GM21619 (cell line): ENCODE results near the gene ALG9.
"Not testable (repeated sequence)": the region's sequence is repeated elsewhere in the genome, so short reads cannot be mapped to it uniquely, and the experiment has no call there.

Source experiments
- ATAC-seq: cut with Tn5 transposase; IDR thresholded peaks from one replicate; pipeline ENCODE4 v1.9.1; 2021; ENCODE audit not compliant: unreplicated experiment

The ALG9 gene

GRCh38 chr11:111870886-111871692 lies at the start of gene ALG9:
Gene ALG9 (minus strand): TSS chr11:111871581. CDS start chr11:111871482, 99 bp downstream.
- ATAC-seq, result peak; percentile 90

- ATAC-seq, result no peak
Observed at GRCh38 chr11:111920908-111921307, 49.5 kb upstream of the ALG9 start.

- no peak for ATAC-seq
Observed at GRCh38 chr11:111918390-111919256, 47.2 kb upstream of the ALG9 start, which contains the start of gene C11orf52. Gene C11orf52 (plus strand): TSS chr11:111918913. CDS start chr11:111918973, 60 bp downstream.

- ATAC-seq, result no peak
Observed at GRCh38 chr11:111917788-111918187, 46.4 kb upstream of the ALG9 start.

DNA sequence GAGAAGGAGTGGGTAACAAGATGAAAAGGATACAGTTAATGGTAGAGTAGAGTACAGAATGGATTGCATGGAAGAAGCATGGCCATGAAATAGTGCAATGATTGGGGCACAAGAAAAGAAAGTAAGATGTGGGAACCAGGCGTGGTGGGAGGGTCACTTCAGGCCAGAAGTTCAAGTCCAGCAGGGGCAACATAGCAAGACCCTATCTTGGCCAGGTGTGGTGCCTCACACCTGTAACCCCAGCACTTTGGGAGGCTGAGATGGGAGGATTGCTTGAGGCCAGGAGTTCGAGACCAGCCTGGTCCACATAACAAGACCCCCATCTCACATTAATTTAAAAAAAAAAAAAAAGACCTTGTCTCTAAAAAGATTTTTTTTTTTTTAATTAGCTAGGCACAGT lies 45.9 kb upstream of the ALG9 start:
- no peak for ATAC-seq

GRCh38 chr11:111916768-111917167 lies 45.4 kb upstream of the ALG9 start:
- ATAC-seq, result no peak

DNA sequence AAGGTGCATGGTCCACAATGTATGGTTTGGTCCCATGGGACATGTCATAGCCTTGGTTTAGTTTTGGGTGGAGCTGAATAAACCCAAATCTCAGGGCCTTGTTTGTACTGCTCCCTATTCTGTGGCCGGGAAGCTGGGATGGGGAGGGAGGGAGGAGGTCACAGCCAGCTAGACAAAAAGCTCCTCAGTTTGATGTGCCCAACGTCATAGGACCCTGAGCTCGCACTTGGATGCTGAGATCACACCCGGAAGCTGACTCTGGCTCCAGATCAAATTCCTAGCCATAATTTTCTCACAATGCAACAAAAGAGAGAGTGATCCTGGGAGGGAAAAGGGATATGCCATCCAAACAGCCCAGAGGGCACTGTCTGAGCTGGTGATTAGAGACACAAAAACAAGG lies 42.6 kb upstream of the ALG9 start:
- ATAC-seq, result no peak

DNA sequence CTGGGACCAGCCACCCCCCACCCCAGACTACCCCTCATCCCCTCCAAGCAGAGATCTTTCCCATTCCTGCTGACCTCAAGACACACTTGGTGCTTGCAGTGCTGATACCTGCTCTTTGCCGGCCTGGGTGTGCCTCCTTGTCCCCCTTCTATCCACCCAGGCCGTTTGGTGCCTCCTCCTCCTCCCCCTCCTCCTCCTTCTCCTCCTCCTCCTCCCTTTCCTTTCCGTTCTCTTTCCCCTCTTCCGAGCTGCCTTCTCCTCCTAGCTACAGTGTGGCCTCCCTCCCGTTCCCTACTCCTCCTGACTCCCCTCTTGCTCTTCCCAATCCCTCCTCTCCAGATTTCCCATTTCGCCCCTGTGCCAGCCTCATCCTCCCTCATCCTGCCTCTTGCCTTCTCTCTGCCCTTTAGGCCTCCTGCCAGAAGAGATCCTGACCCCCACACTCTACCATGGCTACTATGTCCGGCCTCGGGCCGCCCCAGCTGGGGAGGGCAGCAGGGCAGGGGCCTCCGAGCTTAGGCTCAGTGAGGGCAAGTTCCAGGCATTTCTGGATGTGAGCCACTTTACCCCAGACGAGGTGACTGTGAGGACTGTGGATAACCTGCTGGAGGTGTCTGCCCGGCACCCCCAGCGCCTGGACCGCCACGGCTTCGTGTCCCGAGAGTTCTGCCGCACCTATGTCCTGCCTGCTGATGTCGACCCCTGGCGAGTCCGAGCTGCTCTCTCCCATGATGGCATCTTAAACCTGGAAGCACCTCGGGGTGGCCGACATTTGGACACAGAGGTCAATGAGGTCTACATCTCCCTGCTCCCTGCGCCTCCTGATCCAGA lies 41.9 kb upstream of the ALG9 start:
- ATAC-seq, result no peak

GRCh38 chr11:111912535-111912934 lies 41.2 kb upstream of the ALG9 start, which contains the start of gene HSPB2:
Gene HSPB2 (plus strand): TSS chr11:111912734. CDS start chr11:111912830, 96 bp downstream.
- no peak for ATAC-seq

- no peak for ATAC-seq
Observed at GRCh38 chr11:111911563-111912401, 40.4 kb upstream of the ALG9 start, which contains the start of gene CRYAB. Gene CRYAB (minus strand): TSS chr11:111911770. CDS start chr11:111911724, 46 bp downstream.

- ATAC-seq, result no peak
Observed at GRCh38 chr11:111910676-111911562, 39.5 kb upstream of the ALG9 start.

DNA sequence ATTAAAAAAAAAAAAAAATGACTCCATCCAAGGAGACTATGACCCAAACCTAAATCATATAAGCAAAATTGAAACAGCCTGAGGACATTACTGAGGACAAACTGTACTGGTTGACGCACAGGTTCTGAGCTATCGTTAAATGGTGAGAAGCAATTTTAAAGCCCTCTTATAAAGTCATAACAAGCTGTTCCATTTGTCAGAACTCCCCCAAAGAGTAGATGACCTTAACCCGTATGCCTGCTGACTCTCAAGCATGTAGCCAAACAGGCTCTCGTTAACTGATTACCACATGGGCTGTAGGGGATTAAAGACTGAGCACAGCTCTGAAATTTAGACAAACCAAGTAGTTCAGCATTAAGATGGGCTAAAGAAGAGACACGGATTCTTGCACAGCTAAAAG lies 38.0 kb upstream of the ALG9 start:
- ATAC-seq, result no peak

DNA sequence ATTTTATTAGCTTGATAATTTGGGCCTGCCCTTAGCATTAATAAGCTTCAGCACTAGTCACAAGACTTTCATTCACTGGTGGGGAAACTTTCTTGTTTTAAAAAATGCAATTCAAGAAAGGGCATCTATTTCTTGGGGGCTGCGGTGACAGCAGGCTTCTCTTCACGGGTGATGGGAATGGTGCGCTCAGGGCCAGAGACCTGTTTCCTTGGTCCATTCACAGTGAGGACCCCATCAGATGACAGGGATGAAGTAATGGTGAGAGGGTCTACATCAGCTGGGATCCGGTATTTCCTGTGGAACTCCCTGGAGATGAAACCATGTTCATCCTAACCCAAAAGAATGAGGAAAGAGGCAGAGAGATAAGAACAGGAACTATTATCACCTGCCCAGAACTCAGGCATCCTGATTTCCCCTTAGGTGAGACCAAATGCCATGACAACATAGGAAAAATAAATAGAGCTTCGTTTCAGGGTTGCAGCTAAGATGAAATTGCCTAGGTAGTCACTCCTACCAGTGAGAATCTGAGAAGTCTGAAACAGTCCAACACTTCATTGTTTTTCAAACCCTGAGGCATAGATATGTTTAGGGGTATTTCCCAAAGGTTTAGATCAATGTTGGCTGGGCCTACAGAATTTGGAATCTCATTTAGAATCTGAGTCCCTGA lies 37.4 kb upstream of the ALG9 start:
- ATAC-seq, result no peak

DNA sequence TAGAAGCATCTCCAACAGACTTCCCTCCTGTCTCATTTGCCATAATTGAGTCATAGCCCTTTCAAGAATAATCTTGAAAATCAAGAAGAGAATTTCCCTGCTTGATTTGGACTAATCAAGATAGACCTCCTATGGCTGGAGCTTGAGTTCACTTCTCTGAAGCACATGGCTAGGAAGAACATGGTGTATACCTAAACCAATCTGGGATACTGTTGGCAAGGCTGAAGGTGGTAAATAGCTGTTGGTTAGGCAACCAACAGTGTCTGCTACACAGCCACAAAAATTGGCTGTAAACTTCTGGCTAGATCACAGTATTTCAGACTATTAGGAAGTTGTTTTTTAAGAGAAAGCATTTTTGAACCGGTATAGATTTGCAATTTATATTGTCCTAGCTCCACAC lies 35.3 kb upstream of the ALG9 start:
- no peak for ATAC-seq

DNA sequence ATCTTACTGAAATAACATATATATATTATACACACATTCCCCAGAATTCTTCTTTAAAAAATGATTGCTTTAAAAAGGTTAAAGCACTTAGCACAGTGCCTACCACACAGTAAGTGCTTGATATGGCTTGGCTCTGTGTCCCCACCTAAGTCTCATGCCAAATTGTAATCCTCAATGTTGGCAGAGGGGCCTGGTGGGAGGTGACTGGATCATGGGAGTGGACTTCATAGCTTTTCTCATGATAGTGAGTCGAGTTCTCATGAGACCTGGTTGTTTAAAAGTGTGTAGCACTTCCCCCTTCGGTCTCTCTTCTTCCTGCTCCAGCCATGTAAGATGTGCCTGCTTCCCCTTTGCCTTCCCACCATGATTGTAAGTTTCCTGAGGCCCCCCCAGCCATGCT lies 34.0 kb upstream of the ALG9 start:
- ATAC-seq, result no peak

GRCh38 chr11:111886844-111887243 lies 15.5 kb upstream of the ALG9 start:
- ATAC-seq, result no peak

GRCh38 chr11:111886032-111886431 lies 14.7 kb upstream of the ALG9 start:
- ATAC-seq, result no peak

DNA sequence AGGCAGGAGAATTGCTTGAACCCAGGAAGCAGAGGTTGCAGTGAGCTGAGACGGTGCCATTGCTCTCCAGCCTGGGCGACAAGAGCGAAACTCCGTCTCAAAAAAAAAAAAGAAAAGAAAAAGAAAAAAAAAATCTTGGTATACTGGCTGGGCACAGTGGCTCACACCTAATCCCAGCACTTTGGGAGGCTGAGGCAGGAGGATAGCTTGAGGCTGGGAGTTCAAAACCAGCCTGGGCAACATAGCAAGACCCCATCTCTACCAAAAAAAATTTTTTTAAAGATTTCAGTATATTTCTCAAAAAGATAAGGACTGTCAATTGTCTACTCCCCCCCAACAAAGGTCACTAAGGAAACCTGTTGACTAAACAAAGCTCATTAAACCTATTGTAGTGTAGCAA lies 13.7 kb upstream of the ALG9 start:
- not testable (repeated sequence) for ATAC-seq
